ENCODE results near the gene RHOT2. TPM values are rescaled to one million over a fixed set of nuclear protein-coding genes. Genes with fewer than 3 reads are reported as not detected.
A peak's percentile ranks its signal among the peaks of the same experiment; 100 is the strongest.

The RHOT2 gene
- total and polyA plus RNA-seq, 2 experiments from 2014 or later, result 129 to 163 TPM

DNA sequence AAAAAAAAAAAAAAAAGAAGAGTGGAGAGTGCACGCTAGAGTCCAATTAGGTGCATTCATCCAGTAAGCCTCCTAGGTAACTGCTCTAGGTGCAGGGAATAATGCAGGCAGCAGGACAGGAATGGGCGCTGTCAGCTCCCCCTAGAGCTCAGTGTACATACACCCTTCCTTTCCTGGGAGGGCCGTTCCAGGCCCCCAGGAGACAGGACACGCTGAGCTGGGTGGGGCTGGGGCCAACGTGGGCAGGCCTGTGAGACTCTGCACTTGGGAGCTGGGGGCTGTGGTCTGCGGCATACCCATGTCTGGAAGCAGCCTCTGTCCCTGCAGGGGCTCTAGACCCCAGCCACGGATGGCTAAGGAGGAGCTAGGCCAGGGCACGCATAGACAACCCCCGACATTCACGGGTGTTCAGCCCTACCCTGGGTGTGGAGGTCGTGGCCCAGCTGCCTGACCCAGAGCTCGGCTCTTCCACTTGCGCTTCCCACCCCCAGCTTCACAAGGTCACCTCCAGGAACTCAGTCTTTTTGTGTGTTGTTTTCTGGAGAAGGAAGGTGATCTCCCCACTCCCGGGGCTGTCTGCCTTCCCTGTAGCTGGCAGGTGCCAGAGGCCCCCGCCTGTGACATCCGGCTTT, 52.0 kb downstream of the RHOT2 start (continued):
- TF ChIP-seq, protein P1, sequence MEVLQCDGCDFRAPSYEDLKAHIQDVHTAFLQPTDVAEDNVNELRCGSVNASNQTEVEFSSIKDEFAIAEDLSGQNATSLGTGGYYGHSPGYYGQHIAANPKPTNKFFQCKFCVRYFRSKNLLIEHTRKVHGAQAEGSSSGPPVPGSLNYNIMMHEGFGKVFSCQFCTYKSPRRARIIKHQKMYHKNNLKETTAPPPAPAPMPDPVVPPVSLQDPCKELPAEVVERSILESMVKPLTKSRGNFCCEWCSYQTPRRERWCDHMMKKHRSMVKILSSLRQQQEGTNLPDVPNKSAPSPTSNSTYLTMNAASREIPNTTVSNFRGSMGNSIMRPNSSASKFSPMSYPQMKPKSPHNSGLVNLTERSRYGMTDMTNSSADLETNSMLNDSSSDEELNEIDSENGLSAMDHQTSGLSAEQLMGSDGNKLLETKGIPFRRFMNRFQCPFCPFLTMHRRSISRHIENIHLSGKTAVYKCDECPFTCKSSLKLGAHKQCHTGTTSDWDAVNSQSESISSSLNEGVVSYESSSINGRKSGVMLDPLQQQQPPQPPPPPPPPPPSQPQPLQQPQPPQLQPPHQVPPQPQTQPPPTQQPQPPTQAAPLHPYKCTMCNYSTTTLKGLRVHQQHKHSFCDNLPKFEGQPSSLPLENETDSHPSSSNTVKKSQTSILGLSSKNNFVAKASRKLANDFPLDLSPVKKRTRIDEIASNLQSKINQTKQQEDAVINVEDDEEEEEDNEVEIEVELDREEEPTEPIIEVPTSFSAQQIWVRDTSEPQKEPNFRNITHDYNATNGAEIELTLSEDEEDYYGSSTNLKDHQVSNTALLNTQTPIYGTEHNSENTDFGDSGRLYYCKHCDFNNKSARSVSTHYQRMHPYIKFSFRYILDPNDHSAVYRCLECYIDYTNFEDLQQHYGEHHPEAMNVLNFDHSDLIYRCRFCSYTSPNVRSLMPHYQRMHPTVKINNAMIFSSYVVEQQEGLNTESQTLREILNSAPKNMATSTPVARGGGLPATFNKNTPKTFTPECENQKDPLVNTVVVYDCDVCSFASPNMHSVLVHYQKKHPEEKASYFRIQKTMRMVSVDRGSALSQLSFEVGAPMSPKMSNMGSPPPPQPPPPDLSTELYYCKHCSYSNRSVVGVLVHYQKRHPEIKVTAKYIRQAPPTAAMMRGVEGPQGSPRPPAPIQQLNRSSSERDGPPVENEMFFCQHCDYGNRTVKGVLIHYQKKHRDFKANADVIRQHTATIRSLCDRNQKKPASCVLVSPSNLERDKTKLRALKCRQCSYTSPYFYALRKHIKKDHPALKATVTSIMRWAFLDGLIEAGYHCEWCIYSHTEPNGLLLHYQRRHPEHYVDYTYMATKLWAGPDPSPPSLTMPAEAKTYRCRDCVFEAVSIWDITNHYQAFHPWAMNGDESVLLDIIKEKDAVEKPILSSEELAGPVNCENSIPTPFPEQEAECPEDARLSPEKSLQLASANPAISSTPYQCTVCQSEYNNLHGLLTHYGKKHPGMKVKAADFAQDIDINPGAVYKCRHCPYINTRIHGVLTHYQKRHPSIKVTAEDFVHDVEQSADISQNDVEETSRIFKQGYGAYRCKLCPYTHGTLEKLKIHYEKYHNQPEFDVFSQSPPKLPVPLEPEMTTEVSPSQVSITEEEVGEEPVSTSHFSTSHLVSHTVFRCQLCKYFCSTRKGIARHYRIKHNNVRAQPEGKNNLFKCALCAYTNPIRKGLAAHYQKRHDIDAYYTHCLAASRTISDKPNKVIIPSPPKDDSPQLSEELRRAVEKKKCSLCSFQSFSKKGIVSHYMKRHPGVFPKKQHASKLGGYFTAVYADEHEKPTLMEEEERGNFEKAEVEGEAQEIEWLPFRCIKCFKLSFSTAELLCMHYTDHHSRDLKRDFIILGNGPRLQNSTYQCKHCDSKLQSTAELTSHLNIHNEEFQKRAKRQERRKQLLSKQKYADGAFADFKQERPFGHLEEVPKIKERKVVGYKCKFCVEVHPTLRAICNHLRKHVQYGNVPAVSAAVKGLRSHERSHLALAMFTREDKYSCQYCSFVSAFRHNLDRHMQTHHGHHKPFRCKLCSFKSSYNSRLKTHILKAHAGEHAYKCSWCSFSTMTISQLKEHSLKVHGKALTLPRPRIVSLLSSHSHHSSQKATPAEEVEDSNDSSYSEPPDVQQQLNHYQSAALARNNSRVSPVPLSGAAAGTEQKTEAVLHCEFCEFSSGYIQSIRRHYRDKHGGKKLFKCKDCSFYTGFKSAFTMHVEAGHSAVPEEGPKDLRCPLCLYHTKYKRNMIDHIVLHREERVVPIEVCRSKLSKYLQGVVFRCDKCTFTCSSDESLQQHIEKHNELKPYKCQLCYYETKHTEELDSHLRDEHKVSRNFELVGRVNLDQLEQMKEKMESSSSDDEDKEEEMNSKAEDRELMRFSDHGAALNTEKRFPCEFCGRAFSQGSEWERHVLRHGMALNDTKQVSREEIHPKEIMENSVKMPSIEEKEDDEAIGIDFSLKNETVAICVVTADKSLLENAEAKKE (CRISPR knock-in tag; IDR thresholded peaks at IDR 0.05), result no peak
- TF ChIP-seq, protein P2, sequence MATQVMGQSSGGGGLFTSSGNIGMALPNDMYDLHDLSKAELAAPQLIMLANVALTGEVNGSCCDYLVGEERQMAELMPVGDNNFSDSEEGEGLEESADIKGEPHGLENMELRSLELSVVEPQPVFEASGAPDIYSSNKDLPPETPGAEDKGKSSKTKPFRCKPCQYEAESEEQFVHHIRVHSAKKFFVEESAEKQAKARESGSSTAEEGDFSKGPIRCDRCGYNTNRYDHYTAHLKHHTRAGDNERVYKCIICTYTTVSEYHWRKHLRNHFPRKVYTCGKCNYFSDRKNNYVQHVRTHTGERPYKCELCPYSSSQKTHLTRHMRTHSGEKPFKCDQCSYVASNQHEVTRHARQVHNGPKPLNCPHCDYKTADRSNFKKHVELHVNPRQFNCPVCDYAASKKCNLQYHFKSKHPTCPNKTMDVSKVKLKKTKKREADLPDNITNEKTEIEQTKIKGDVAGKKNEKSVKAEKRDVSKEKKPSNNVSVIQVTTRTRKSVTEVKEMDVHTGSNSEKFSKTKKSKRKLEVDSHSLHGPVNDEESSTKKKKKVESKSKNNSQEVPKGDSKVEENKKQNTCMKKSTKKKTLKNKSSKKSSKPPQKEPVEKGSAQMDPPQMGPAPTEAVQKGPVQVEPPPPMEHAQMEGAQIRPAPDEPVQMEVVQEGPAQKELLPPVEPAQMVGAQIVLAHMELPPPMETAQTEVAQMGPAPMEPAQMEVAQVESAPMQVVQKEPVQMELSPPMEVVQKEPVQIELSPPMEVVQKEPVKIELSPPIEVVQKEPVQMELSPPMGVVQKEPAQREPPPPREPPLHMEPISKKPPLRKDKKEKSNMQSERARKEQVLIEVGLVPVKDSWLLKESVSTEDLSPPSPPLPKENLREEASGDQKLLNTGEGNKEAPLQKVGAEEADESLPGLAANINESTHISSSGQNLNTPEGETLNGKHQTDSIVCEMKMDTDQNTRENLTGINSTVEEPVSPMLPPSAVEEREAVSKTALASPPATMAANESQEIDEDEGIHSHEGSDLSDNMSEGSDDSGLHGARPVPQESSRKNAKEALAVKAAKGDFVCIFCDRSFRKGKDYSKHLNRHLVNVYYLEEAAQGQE (IDR thresholded peaks at IDR 0.05; ENCODE audit: unreplicated experiment), result no peak

DNA sequence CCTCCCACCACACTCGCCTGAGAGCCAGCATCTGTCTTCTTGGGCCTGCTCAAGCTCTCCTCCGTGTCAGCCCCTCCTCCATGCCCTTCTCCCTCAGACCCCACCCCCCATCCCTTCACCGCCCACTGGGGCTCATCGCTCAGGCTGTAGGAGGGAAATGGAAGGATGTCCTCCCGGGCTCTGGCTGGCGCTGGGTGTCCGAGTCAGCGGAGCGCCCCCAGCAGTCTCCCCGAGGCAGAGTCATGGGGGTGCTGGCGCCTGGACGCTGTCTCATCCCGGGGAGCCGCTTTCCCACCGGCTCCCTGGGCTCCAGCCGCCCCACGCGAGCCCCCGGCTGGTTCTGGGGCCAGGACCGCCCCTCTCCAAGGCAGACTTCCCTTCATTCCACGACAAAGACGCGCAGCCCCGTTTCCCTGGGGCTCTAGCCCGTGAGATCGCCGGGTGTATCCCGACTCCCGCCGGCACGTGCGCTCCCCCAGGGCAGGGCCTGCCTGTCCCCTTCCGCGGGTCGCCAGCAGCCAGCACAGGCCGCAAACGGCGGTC, 52.6 kb downstream of the RHOT2 start:
- Mint-ChIP-seq H3K9me3 (no peaks in the 10 kb centered on the region), H3K4me1 (peaks cover 13% of the 10 kb centered on the region; the same call in 2 of the 3 replicates), H3K36me3 (ENCODE audit: low read depth) (no peaks in the 10 kb centered on the region), H3K27ac (peak overlapping the region; percentile 72), H3K27me3 (ENCODE audit: insufficient read depth, low read depth, poor library complexity) (peaks cover 25% of the 10 kb centered on the region), H3K4me3 (peak overlapping the region; percentile 83)
- no peak for TF ChIP-seq POLR2AphosphoS5 (IDR thresholded peaks at IDR 0.05; ENCODE audit: low read depth)
- TF ChIP-seq, protein P3, sequence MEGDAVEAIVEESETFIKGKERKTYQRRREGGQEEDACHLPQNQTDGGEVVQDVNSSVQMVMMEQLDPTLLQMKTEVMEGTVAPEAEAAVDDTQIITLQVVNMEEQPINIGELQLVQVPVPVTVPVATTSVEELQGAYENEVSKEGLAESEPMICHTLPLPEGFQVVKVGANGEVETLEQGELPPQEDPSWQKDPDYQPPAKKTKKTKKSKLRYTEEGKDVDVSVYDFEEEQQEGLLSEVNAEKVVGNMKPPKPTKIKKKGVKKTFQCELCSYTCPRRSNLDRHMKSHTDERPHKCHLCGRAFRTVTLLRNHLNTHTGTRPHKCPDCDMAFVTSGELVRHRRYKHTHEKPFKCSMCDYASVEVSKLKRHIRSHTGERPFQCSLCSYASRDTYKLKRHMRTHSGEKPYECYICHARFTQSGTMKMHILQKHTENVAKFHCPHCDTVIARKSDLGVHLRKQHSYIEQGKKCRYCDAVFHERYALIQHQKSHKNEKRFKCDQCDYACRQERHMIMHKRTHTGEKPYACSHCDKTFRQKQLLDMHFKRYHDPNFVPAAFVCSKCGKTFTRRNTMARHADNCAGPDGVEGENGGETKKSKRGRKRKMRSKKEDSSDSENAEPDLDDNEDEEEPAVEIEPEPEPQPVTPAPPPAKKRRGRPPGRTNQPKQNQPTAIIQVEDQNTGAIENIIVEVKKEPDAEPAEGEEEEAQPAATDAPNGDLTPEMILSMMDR (conservative IDR thresholded peaks at IDR 0.05; ENCODE audit: low read depth in 2 of 2), result peak in 1 of 2 experiments; percentile 35; a peak in 2 of 4 replicates
- no peak for TF ChIP-seq CREB1 (CRISPR knock-in tag; IDR thresholded peaks at IDR 0.05; ENCODE audit: low read depth)
- H3K36me3 ChIP-seq (ENCODE audit: insufficient read depth), result no peaks in the 10 kb centered on the region
- H2AFZ ChIP-seq, result 0 out of 2 replicates have a peak overlapping the region, but pooled peaks have one; percentile 32
- 0 out of 2 replicates have a peak, but pooled peaks cover under 1% of the 10 kb centered on the region for H3F3A ChIP-seq (replicated peaks; ENCODE audit: low read depth)
- H3K27ac ChIP-seq (ENCODE audit: low read depth), result 0 out of 2 replicates have a peak overlapping the region, but pooled peaks have one; percentile 74
- H3K9me2 ChIP-seq (ENCODE audit: insufficient read depth), result no peaks in the 10 kb centered on the region
- ATAC-seq, result peak; percentile 34
- H3K4me1 ChIP-seq (ENCODE audit: insufficient read depth), result peaks cover 12% of the 10 kb centered on the region; the same call in 1 of the 2 replicates
- peak; percentile 73 for DNase-seq (ENCODE audit: low spot score)
- H3K4me2 ChIP-seq, result peak overlapping the region; percentile 97
- no peaks in the 10 kb centered on the region for H3K79me2 ChIP-seq (replicated peaks; ENCODE audit: insufficient read depth)
- peak overlapping the region; percentile 82 for H3K4me3 ChIP-seq
- H4K20me1 ChIP-seq (replicated peaks; ENCODE audit: insufficient read depth), result no peaks in the 10 kb centered on the region
- H3K27me3 ChIP-seq (ENCODE audit: insufficient read depth), result peaks cover 29% of the 10 kb centered on the region
